Activated CD8-positive, alpha-beta memory T cell treated with anti-CD3 and anti-CD28 coated beads for 48 hours (primary cell): ENCODE results near the gene ERFE.

Experiments
- DNase-seq, 3 experiments: peaks; one replicate each; pipeline ENCODE4 v3.0.0-alpha.2; 2020; ENCODE audit warnings: low read depth in 2 of 3, low spot score in 2 of 3

Gene ERFE

GRCh38 chr2:238125127-238125885 is 33.5 kb upstream of the ERFE start:
- no peak for DNase-seq

- no peak for DNase-seq
These were observed 32.4 kb upstream of the ERFE start for GRCh38 chr2:238126338-238126737.

DNA sequence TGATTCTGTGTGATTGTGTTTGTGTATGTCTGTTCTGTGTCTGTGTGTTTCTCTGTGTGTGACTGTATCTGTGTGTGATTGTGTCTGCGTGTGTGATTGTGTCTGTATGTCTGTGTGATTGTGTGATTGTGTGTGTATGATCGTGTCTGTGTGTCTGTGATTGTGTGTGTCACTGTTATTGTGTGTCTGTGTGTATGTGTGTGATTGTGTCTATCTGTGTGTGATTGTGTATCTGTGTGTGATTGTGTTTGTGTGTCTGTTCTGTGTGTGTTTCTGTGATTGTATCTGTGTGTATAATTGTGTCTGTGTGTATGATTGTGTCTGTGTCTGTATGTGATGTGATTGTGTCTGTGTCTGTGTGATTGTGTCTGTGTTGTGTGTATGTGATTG is 32.0 kb upstream of the ERFE start:
- no peak for DNase-seq

- DNase-seq: no peak
These were observed 31.4 kb upstream of the ERFE start for GRCh38 chr2:238127165-238128060.

GRCh38 chr2:238128061-238128440 is 30.7 kb upstream of the ERFE start:
- DNase-seq: no peak

DNA sequence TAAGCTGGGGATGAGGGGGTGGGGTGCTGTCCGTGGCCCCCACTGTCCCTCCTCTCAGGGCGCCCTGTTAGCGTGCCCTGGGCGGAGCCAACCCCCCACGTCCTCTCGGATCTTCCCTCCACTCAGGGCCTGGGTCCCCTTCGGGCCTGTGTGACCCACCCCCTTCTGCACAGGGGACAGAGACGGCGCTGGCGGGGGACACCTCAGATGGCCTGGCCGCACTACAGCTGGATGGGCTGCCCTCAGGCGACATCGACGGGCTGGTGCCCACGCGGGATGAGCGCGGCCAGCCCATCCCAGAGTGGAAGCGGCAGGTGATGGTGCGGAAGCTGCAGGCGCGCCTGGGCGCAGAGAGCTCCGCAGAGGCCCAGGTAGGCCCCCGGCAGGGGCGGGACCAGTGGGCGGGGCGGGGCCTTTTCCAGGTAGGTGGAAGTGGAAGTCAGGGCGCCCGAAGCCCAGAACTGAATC is 30.2 kb upstream of the ERFE start:
- no peak for DNase-seq

GRCh38 chr2:238129166-238130010 is 29.4 kb upstream of the ERFE start:
- DNase-seq: no peak

DNA sequence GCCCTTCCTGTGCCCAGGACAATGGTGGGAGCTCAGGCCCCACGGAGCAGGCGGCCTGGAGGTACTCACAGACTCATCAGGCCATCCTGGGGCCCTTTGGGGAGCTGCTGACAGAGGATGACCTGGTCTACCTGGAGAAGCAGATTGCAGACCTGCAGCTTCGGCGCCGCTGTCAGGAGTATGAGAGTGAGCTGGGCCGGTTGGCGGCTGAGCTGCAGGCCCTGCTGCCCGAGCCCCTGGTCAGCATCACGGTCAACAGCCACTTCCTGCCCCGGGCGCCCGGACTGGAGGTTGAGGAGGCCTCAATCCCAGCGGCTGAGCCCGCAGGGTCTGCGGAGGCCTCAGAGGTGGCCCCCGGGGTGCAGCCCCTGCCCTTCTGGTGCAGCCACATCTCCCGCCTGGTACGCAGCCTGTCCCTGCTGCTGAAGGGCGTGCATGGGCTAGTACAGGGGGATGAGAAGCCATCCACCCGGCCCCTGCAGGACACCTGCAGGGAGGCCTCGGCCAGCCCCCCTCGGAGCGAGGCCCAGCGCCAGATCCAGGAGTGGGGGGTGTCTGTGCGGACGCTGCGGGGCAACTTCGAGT is 28.6 kb upstream of the ERFE start:
- DNase-seq: no peak

DNA sequence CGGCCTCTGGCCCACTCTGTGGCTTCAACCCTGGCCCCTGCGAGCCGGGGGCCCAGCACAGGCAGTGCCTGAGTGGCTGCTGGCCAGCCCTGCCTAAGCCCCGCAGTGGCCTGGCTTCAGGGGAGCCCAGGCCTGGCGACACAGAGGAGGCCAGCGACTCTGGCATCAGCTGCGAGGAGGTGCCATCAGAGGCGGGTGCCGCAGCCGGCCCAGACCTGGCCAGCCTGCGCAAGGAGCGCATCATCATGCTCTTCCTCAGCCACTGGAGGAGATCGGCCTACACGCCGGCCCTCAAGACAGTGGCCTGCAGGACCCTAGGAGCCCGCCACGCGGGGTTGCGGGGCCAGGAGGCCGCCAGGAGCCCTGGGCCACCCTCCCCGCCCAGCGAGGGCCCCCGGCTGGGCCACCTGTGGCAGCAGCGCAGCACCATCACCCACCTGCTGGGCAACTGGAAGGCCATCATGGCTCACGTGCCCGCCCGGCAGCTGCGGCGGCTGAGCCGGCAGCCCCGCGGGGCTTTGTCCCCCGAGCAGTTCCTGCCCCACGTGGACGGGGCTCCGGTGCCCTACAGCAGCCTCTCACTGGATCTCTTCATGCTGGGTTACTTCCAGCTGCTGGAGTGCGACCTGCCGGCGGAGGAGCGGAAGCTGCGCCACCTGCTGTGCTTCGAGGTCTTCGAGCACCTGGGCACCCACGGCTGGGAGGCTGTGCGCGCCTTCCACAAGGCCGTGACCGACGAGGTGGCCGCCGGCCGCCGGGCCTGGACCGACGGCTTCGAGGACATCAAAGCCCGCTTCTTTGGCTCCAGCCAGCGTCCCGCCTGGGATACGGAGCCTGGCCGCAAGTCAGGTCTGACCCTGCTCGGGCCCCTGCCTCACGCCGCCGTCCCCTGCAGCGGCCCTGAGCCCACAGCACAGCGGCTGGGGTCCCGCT is 27.8 kb upstream of the ERFE start:
- no peak for DNase-seq

GRCh38 chr2:238131761-238132462 is 26.9 kb upstream of the ERFE start:
- no peak for DNase-seq

DNA sequence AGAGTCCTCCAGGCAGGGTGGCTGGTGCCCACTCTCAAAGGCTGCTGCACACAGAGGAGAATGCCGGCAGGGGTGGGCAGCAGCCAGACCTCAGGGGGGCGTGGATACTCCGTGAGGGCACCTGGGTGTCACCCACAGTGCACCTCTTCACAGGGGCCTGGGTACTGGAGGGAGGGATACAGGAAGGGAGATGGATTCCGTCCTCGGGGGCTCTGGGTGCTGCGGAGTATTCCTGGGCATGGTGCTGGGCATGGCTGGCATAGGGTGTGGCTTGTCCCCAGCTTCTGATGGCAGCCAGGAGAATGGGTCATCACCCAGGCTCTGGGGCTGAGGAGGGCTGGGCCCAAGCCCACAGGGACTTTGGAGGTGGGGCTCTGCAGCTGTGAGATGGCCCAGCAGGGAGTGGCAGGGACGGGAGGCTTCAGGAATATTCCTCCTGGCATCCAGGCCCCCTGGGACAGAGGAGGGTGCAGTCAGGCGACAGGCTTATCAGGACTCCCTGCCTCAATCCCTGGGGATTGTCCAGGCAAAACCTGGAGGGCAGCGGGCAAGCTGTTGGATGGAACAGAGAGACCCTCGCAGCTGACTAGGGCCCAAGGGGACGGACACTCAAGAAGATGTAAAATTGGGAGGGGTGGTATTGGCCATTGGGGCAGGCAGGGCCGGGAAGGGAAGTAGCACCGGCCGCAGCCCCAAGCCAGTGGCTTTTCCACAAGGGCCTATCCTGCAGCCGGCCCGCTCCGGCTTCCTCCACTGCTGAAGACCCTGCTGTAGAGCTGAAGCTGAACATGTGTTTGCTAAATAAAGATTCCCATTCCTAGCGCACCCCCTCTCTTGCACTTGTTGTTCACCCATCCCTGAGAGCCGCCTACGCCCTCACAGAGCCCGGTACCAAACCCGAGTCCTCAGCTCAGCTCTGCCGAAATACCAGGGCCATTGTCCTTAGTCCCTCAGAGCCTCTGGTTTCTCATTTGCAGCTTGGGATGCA is 26.0 kb upstream of the ERFE start:
- DNase-seq: no peak

DNA sequence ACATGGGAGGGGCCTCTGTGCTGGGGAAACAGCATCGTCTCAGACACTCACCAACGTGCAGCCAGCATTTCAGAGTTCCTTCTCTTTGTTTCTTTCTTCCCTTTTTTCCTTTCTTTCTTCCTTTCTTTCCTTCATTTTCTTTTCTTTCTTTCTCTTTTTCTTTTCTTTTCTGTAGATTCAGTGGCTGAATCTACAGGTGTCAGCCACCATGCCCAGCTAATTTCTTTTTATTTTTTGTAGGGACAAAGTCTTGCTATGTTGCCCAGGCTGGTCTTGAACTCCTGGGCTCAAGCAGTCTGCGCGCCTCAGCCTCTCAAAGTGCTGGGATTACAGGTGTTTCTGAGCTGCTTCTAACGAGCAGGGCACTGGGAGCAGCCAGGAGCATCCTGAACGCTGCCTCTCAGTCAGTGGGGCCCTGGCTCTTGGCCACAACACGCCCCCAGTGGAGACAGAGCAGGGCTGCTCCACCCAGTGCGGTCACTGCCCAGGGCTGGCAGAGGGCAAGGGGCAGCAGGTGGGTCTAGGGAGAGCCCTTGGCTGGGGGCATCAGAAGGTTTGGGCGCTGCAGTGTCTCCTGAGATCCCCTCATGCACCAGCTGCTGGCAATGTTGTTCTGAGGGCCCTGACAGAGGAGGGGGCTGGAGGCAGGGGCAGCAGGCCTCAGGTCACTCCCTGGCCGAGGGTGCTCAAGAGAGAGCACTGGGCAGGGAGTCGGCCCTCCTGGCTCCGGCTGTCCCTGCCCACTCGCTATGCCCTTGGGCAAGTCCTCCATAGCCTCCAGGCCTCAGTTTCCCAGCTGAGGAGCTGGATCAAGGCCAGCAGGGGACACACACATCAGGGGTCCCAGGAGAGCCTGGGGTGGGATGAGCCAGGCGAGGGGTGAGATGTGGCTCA is 25.0 kb upstream of the ERFE start:
- no peak for DNase-seq

GRCh38 chr2:238134393-238134785 is 24.4 kb upstream of the ERFE start:
- no peak for DNase-seq

DNA sequence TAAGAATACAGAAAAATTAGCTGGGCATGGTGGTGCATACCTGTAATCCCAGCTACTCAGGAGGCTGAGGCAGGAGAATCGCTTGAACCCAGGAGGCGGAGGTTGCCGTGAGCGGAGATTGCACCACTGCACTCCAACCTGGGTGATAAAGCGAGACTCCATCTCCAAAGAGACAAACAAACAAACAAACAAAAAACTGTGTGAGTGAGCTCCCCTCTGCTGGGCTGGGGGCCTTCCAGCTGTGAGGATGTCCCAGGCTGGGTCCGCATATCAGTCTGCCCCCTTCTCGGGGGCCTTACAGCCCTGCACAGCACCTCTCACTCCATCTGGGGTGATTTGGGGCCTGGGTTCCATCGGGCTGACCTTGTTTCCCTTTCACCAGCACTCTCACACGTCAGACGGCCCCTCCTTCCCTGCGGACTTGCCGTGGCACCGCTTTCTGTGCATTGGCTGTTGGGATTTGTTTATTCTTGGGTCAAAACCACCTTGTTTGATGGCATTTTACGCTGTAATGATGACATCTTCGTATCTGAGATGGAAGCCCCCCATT is 23.1 kb upstream of the ERFE start:
- no peak for DNase-seq

- DNase-seq: no peak
These were observed 21.8 kb upstream of the ERFE start for GRCh38 chr2:238136820-238137537.

DNA sequence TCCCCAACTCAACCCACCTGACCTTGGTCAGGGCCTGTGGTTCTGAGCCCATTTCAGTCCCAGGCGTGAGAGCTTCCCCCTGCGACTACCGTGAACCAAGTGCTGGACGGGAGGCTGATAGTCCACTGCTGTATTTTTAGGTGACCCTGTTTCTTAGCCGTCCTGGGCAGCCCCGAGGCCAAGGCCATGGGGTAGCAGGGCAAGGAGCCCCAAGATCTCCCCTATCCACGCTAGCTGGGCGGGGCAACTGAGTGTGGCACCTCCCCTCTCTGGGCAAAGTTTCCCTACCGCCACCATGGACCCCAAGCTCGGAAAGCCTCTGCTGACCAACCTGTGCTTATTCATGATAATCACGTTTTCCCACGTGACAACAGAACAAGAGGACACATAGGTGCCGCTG is 20.9 kb upstream of the ERFE start:
- DNase-seq: no peak
